ENCODE results near the gene BBOX1.

BBOX1 gene

GRCh38 chr11:27158456-27159334 is 118.1 kb downstream of the BBOX1 start:
- TF ChIP-seq REST (IDR thresholded peaks at IDR 0.05; ENCODE audit: insufficient read depth in 1 of 2, low read depth in 2 of 2, low read length in 2 of 2) (no peak), SIN3A (IDR thresholded peaks at IDR 0.05; ENCODE audit: borderline replicate concordance, insufficient read depth, low read length) (no peak), POLR2AphosphoS5 (IDR thresholded peaks at IDR 0.05; ENCODE audit: low read depth, low read length) (no peak), TAF1 (IDR thresholded peaks at IDR 0.05; ENCODE audit: borderline replicate concordance, insufficient read depth, low read length) (no peak), FOXP2 (optimal IDR thresholded peaks at IDR 0.05; ENCODE audit: borderline replicate concordance, extremely low read depth, extremely low read length, insufficient read depth) (no peak)

GRCh38 chr11:27159335-27159679 is 118.7 kb downstream of the BBOX1 start:
- TF ChIP-seq FOXP2 (optimal IDR thresholded peaks at IDR 0.05; ENCODE audit: borderline replicate concordance, extremely low read depth, extremely low read length, insufficient read depth) = no peak
- TF ChIP-seq TAF1 (IDR thresholded peaks at IDR 0.05; ENCODE audit: borderline replicate concordance, insufficient read depth, low read length) = no peak
- no peak for TF ChIP-seq SIN3A (IDR thresholded peaks at IDR 0.05; ENCODE audit: borderline replicate concordance, insufficient read depth, low read length)
- no peak for TF ChIP-seq POLR2AphosphoS5 (IDR thresholded peaks at IDR 0.05; ENCODE audit: low read depth, low read length)
- no peak for TF ChIP-seq REST (IDR thresholded peaks at IDR 0.05; ENCODE audit: insufficient read depth in 1 of 2, low read depth in 2 of 2, low read length in 2 of 2)

- no peak for TF ChIP-seq SIN3A (IDR thresholded peaks at IDR 0.05; ENCODE audit: borderline replicate concordance, insufficient read depth, low read length)
- no peak for TF ChIP-seq TAF1 (IDR thresholded peaks at IDR 0.05; ENCODE audit: borderline replicate concordance, insufficient read depth, low read length)
- TF ChIP-seq REST (IDR thresholded peaks at IDR 0.05; ENCODE audit: insufficient read depth in 1 of 2, low read depth in 2 of 2, low read length in 2 of 2) = no peak
- TF ChIP-seq FOXP2 (optimal IDR thresholded peaks at IDR 0.05; ENCODE audit: borderline replicate concordance, extremely low read depth, extremely low read length, insufficient read depth) = no peak
- no peak for TF ChIP-seq POLR2AphosphoS5 (IDR thresholded peaks at IDR 0.05; ENCODE audit: low read depth, low read length)
Observed at GRCh38 chr11:27161071-27161470, 120.5 kb downstream of the BBOX1 start.

- no peak for TF ChIP-seq POLR2AphosphoS5 (IDR thresholded peaks at IDR 0.05; ENCODE audit: low read depth, low read length)
- no peak for TF ChIP-seq REST (IDR thresholded peaks at IDR 0.05; ENCODE audit: insufficient read depth in 1 of 2, low read depth in 2 of 2, low read length in 2 of 2)
- no peak for TF ChIP-seq SIN3A (IDR thresholded peaks at IDR 0.05; ENCODE audit: borderline replicate concordance, insufficient read depth, low read length)
- TF ChIP-seq FOXP2 (optimal IDR thresholded peaks at IDR 0.05; ENCODE audit: borderline replicate concordance, extremely low read depth, extremely low read length, insufficient read depth) = no peak
- no peak for TF ChIP-seq TAF1 (IDR thresholded peaks at IDR 0.05; ENCODE audit: borderline replicate concordance, insufficient read depth, low read length)
Observed at GRCh38 chr11:27162237-27162636, 121.6 kb downstream of the BBOX1 start.
